HCT116 (cell line): ENCODE results near the gene FRMD4A.

Experiments
- CTCF ChIP-seq, 3 experiments: fragments of 200-600 bp in 1 of 3; sonication (generic) in 1 of 3; IDR thresholded peaks in 2 of 3; conservative IDR thresholded peaks in 1 of 3; 2 replicates each; pipeline ENCODE4 v1.5.1; 2012 to 2017; ENCODE audit warnings: low read depth in 2 of 3, low read length in 2 of 3, antibody characterized with exemption in 1 of 3, borderline replicate concordance in 1 of 3, control low read depth in 1 of 3, mild to moderate bottlenecking in 1 of 3, mixed read lengths in 1 of 3, mixed run types in 1 of 3, moderate library complexity in 1 of 3; ENCODE audit not compliant: insufficient read depth in 1 of 3
- POLR2AphosphoS5 ChIP-seq: IDR thresholded peaks from 2 replicates; pipeline ENCODE4 v1.6.1; 2011; ENCODE audit warnings: mild to moderate bottlenecking, low read depth, low read length, moderate library complexity

- TF ChIP-seq CTCF (IDR thresholded peaks at IDR 0.05 in 2 of 3, conservative IDR thresholded peaks at IDR 0.05 in 1 of 3; ENCODE audit: borderline replicate concordance in 1 of 3, insufficient read depth in 1 of 3, low read depth in 2 of 3, low read length in 2 of 3) (no peak), POLR2AphosphoS5 (no peak)
Measured at GRCh38 chr10:13770760-13771493, 559.8 kb downstream of the FRMD4A start.
